Measurements from ENCODE around the gene DLG2.

DNA sequence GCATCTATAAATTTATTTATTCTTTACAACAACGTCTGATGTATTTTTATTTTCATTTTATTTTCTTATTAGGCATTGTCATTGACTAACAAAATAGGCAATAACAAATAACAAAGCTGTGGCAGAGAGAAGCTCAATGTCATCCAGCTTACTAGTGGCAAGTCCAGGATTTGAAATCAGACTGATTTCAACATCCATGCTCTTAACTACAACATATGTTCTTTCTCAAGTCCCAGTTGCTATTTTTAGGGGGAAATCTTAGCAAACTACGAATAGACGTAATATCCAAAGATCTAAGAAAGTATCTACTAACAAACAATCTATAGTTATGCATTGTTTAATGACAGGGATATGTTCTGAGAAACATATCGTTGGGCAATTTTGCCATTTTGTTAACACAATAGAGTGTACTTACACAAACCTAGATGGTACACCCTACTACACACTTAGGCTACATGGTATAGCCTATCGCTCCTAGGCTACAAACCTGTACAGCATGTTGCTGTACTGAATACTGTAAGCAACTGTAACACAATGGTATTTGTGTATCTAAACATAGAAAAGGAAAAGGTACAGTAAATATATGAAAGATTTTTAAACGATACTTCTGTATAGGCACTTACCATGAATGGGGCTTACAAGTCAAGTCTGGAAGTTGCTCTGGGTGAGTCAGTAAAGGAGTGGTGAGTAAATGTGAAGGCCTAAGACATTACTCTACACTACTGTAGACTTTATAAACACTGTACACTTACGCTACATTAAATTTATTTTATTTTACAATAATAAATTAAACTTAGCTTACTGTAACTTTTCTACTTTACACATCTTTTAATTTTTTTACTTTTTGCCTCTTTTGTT, 151.3 kb downstream of the DLG2 start:
- TF ChIP-seq CTCF (IDR thresholded peaks at IDR 0.05) = no peak
- no peak for TF ChIP-seq POLR2A (IDR thresholded peaks at IDR 0.05; ENCODE audit: low read depth)
- no peak for TF ChIP-seq POLR2AphosphoS5 (IDR thresholded peaks at IDR 0.05)
